Stimulated activated CD4-positive, alpha-beta T cell treated with anti-CD3 and anti-CD28 coated beads, Interleukin-4, amount 100 ng/mL, for 1 hour (primary cell): Measurements from ENCODE around the gene STRADB.
"Not testable (repeated sequence)": the region's sequence is repeated elsewhere in the genome, so short reads cannot be mapped to it uniquely, and the experiment has no call there.

Experiments
- DNase-seq: peaks from one replicate; pipeline ENCODE4 v3.0.0-alpha.2; 2020

The STRADB gene

GRCh38 chr2:201470821-201471731 lies 19.5 kb downstream of the STRADB start:
- DNase-seq, result no peak

- DNase-seq, result no peak
Observed at GRCh38 chr2:201471732-201472393, 20.3 kb downstream of the STRADB start.

GRCh38 chr2:201472411-201472810 lies 20.9 kb downstream of the STRADB start:
- DNase-seq, result no peak

GRCh38 chr2:201482543-201482942 lies 31.0 kb downstream of the STRADB start:
- DNase-seq, result no peak

- no peak for DNase-seq
Observed at GRCh38 chr2:201483342-201483741, 31.8 kb downstream of the STRADB start.

GRCh38 chr2:201483758-201484157 lies 32.2 kb downstream of the STRADB start:
- DNase-seq, result not testable (repeated sequence)

- no peak for DNase-seq
Observed at GRCh38 chr2:201484805-201485204, 33.3 kb downstream of the STRADB start.

- no peak for DNase-seq
Observed at GRCh38 chr2:201490291-201490690, 38.8 kb downstream of the STRADB start.

- no peak for DNase-seq
Observed at GRCh38 chr2:201496785-201497184, 45.2 kb downstream of the STRADB start.

- DNase-seq, result no peak
Observed at GRCh38 chr2:201500534-201500933, 49.0 kb downstream of the STRADB start.

GRCh38 chr2:201502713-201503112 lies 51.2 kb downstream of the STRADB start:
- DNase-seq, result no peak

GRCh38 chr2:201507725-201508124 lies 56.2 kb downstream of the STRADB start:
- DNase-seq, result peak; percentile 18

GRCh38 chr2:201513271-201513670 lies 61.7 kb downstream of the STRADB start:
- DNase-seq, result no peak

GRCh38 chr2:201515573-201516246 lies 64.2 kb downstream of the STRADB start:
- no peak for DNase-seq

GRCh38 chr2:201517094-201517493 lies 65.6 kb downstream of the STRADB start:
- DNase-seq, result no peak

GRCh38 chr2:201520201-201520600 lies 68.7 kb downstream of the STRADB start:
- DNase-seq, result no peak

GRCh38 chr2:201522965-201523364 lies 71.4 kb downstream of the STRADB start:
- no peak for DNase-seq

- no peak for DNase-seq
Observed at GRCh38 chr2:201523506-201523905, 72.0 kb downstream of the STRADB start.
